Measurements from ENCODE around the gene ENTPD6.

Gene ENTPD6

GRCh38 chr20:25148982-25149846 is 46.3 kb upstream of the ENTPD6 start:
- no peaks in the 10 kb centered on the region for H3K4me1 ChIP-seq (ENCODE audit: control insufficient read depth, insufficient read depth, low read length)
- ChIA-PET POLR2A (no interaction called here), CTCF (no interaction called here)
- no peak for TF ChIP-seq ZNF692 (tag by site-specific recombination; IDR thresholded peaks at IDR 0.05)
- TF ChIP-seq ZNF488 (tag by site-specific recombination; IDR thresholded peaks at IDR 0.05): no peak
- TF ChIP-seq ZNF391 (tag by site-specific recombination; IDR thresholded peaks at IDR 0.05; ENCODE audit: borderline replicate concordance, low read depth): no peak
- TF ChIP-seq ZNF2 (tag by site-specific recombination; IDR thresholded peaks at IDR 0.05): no peak
- no peak for TF ChIP-seq ZNF48 (tag by site-specific recombination; IDR thresholded peaks at IDR 0.05)
- TF ChIP-seq ZNF707 (tag by site-specific recombination; IDR thresholded peaks at IDR 0.05): no peak
- TF ChIP-seq GLI2 (tag by site-specific recombination; IDR thresholded peaks at IDR 0.05; ENCODE audit: borderline replicate concordance, low read depth): no peak
- no peak for TF ChIP-seq ZNF521 (tag by site-specific recombination; IDR thresholded peaks at IDR 0.05)
- TF ChIP-seq ZBTB48 (tag by site-specific recombination; IDR thresholded peaks at IDR 0.05): no peak
- no peak for TF ChIP-seq ZBTB7A (tag by site-specific recombination; IDR thresholded peaks at IDR 0.05; ENCODE audit: low read depth)
- TF ChIP-seq ZBTB8A (tag by site-specific recombination; IDR thresholded peaks at IDR 0.05): no peak
- no peak for TF ChIP-seq ZFP69B (tag by site-specific recombination; IDR thresholded peaks at IDR 0.05)
- H3K9me3 ChIP-seq (ENCODE audit: control insufficient read depth, insufficient read depth, low read depth, low read length): no peaks in the 10 kb centered on the region
- no peak overlapping the region for H3K4me3 ChIP-seq (ENCODE audit: low read depth, low read length)
- H3K36me3 ChIP-seq (ENCODE audit: control insufficient read depth in 2 of 2, insufficient read depth in 1 of 2, low read length in 2 of 2): no peaks in the 10 kb centered on the region
- H3K27ac ChIP-seq (ENCODE audit: extremely low read depth, low read depth, low read length): no peak overlapping the region

GRCh38 chr20:25150016-25150415 is 45.5 kb upstream of the ENTPD6 start:
- CTCF ChIA-PET: no interaction called here
- TF ChIP-seq ZSCAN23 (tag by site-specific recombination; IDR thresholded peaks at IDR 0.05): no peak
- TF ChIP-seq ZNF311 (tag by site-specific recombination; IDR thresholded peaks at IDR 0.05; ENCODE audit: borderline replicate concordance): no peak
- TF ChIP-seq ZNF335 (tag by site-specific recombination; conservative IDR thresholded peaks at IDR 0.05): no peak
- no peak for TF ChIP-seq ZNF266 (tag by site-specific recombination; IDR thresholded peaks at IDR 0.05; ENCODE audit: low read depth)
- TF ChIP-seq ZNF677 (tag by site-specific recombination; IDR thresholded peaks at IDR 0.05): no peak
- POLR2A ChIA-PET: no interaction called here

GRCh38 chr20:25158043-25158442 is 37.5 kb upstream of the ENTPD6 start:
- no peaks in the 10 kb centered on the region for H3K36me3 ChIP-seq (ENCODE audit: control insufficient read depth in 2 of 2, insufficient read depth in 1 of 2, low read length in 2 of 2)
- POLR2A ChIA-PET: no interaction called here
- no peak overlapping the region for H3K27ac ChIP-seq (ENCODE audit: extremely low read depth, low read depth, low read length)
- no peaks in the 10 kb centered on the region for H3K9me3 ChIP-seq (ENCODE audit: control insufficient read depth, insufficient read depth, low read depth, low read length)
- H3K4me3 ChIP-seq (ENCODE audit: low read depth, low read length): no peak overlapping the region
- TF ChIP-seq ZNF155 (tag by site-specific recombination; IDR thresholded peaks at IDR 0.05): no peak
- no peak for TF ChIP-seq ZNF37A (tag by site-specific recombination; IDR thresholded peaks at IDR 0.05)
- no peak for TF ChIP-seq ZSCAN18 (tag by site-specific recombination; IDR thresholded peaks at IDR 0.05)
- TF ChIP-seq ZNF488 (tag by site-specific recombination; IDR thresholded peaks at IDR 0.05): no peak
- CTCF ChIA-PET: no interaction called here
- no peaks in the 10 kb centered on the region for H3K4me1 ChIP-seq (ENCODE audit: control insufficient read depth, insufficient read depth, low read length)

More at GRCh38 chr20:25150016-25150415, 45.5 kb upstream of the ENTPD6 start:
- H3K4me3 ChIP-seq (ENCODE audit: low read depth, low read length): no peak overlapping the region
- no peaks in the 10 kb centered on the region for H3K4me1 ChIP-seq (ENCODE audit: control insufficient read depth, insufficient read depth, low read length)
- H3K36me3 ChIP-seq (ENCODE audit: control insufficient read depth in 2 of 2, insufficient read depth in 1 of 2, low read length in 2 of 2): no peaks in the 10 kb centered on the region
- H3K9me3 ChIP-seq (ENCODE audit: control insufficient read depth, insufficient read depth, low read depth, low read length): no peaks in the 10 kb centered on the region
- no peak overlapping the region for H3K27ac ChIP-seq (ENCODE audit: extremely low read depth, low read depth, low read length)

All from HEK293 (cell line).